H1 (cell line): ENCODE data around the gene PDF. TPM values are rescaled to one million over a fixed set of nuclear protein-coding genes. Genes with fewer than 3 reads are reported as not detected.

Source experiments
- BACH1 ChIP-seq: IDR thresholded peaks from 2 replicates; pipeline ENCODE4 v1.6.1; 2012; ENCODE audit warnings: low read length, improper control_type of control experiment
- CBX8 ChIP-seq: fragments of 300-800, 300-1000 bp; sonication (generic); IDR thresholded peaks from 2 replicates; pipeline ENCODE4 v1.7.1; 2016; ENCODE audit warnings: low read depth, low read length, borderline replicate concordance
- KDM5A ChIP-seq: fragments of 200-600 bp; IDR thresholded peaks from 2 replicates; pipeline ENCODE4 v1.7.1; 2012; ENCODE audit warnings: mild to moderate bottlenecking, low read length, inconsistent platforms, mixed read lengths
- NRF1 ChIP-seq: IDR thresholded peaks from 2 replicates; pipeline ENCODE4 v1.6.1; 2011; ENCODE audit warnings: mild to moderate bottlenecking, low read depth, low read length, improper control_type of control experiment
- POLR2A ChIP-seq, 2 experiments: IDR thresholded peaks; 1 replicate in 1 of 2; 2 replicates in 1 of 2; pipeline ENCODE4 v1.6.1; 2011; ENCODE audit warnings: low read depth in 2 of 2, low read length in 2 of 2, mild to moderate bottlenecking in 2 of 2; ENCODE audit errors: control extremely low read depth in 1 of 2
- RBBP5 ChIP-seq: IDR thresholded peaks from 2 replicates; pipeline ENCODE4 v1.7.1; 2012; ENCODE audit warnings: low read depth, mild to moderate bottlenecking, inconsistent platforms, low read length, moderate library complexity, borderline replicate concordance
- SIN3A ChIP-seq, 2 experiments: IDR thresholded peaks in 1 of 2; conservative IDR thresholded peaks in 1 of 2; 2 replicates each; pipeline ENCODE4 v1.6.1; 2011 to 2012; ENCODE audit warnings: low read length in 2 of 2, improper control_type of control experiment in 1 of 2, low read depth in 1 of 2, mild to moderate bottlenecking in 1 of 2
- TAF7 ChIP-seq: optimal IDR thresholded peaks from 2 replicates; pipeline ENCODE3; 2011; ENCODE audit warnings: low read depth, mild to moderate bottlenecking, inconsistent platforms, low read length, moderate library complexity, borderline replicate concordance
- TBP ChIP-seq: IDR thresholded peaks from 2 replicates; pipeline ENCODE4 v1.6.1; 2011; ENCODE audit warnings: low read depth, low read length, improper control_type of control experiment
- polyA plus RNA-seq, 7 experiments: library from polyadenylated mRNA; depleted of rRNA in 3 of 7; stranded (reverse) in 5 of 7; unstranded in 2 of 7; fragments of >200 nt in 5 of 7; fragments of 200-250 nt in 2 of 7; gene quantifications; 1 replicate in 5 of 7; 2 replicates in 1 of 7; 4 replicates in 1 of 7; pipeline versions ENCODE4 v1.2.1 to v1.2.3, GENCODE V29; 2011 to 2013; ENCODE audit warnings: missing spikeins in 2 of 7, mixed read lengths in 2 of 7
- total RNA-seq: library from RNA; stranded (reverse); fragmentation: NEBNext Ultra II Directional; extraction: Animal tissue kit (Norgen Biotek cat#: 25700); gene quantifications from 2 replicates; pipeline ENCODE4 v1.2.1, GENCODE V29; 2021

PDF gene
- total and polyA plus RNA-seq, 2 of the 8 experiments (the other 6 are each of a cell fraction or from before 2014, with no cell fraction given) = 17.7 to 23.9 TPM

DNA sequence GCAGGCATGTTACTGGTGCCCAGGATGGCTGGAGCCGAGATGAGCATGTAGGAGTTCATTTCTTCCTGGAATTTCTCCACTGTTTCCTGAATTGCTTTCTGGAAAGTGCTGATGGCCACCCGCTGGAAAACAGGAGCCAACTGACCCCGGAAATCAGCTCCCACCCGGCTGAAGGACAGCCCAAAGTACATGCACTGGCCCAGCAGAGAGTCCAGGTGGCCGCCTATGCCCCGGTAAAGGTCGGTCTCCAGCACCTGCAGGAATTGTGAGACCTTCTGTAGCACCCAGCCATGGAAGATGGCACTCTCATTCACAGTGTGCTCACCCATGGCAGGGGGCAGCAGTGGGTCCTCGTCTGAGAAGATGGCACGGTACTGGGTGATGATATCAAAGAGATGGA, 4.3 kb upstream of the PDF start (continued):
- no peak for TF ChIP-seq RBBP5
- no peak for TF ChIP-seq BACH1
- TF ChIP-seq KDM5A = no peak
- no peak for TF ChIP-seq POLR2A (IDR thresholded peaks at IDR 0.05; ENCODE audit: control extremely low read depth in 1 of 2, low read depth in 2 of 2, low read length in 2 of 2)
- TF ChIP-seq CBX8 = no peak
- no peak for TF ChIP-seq TBP
- TF ChIP-seq TAF7 = no peak
- no peak for TF ChIP-seq SIN3A (conservative IDR thresholded peaks at IDR 0.05 in 1 of 2, IDR thresholded peaks at IDR 0.05 in 1 of 2; ENCODE audit: low read depth in 1 of 2, low read length in 2 of 2)
- TF ChIP-seq NRF1 = no peak
- TF ChIP-seq, all 59 proteins: peak for 0
